Lung microvascular endothelial cell (primary cell): ENCODE data around the gene PTCH1. TPM values are rescaled to one million over a fixed set of nuclear protein-coding genes. Genes with fewer than 3 reads are reported as not detected.

Experiments
- DNase-seq, 2 donors: peaks; one replicate each; pipeline versions ENCODE4 v3.0.0 to v3.0.0-alpha.2; 2010; ENCODE audit warnings: low read depth in 2 of 2
- total RNA-seq: library from RNA; depleted of rRNA; stranded (reverse); fragments of >200 nt; gene quantifications from 2 replicates; pipeline ENCODE4 v1.2.1, GENCODE V29; 2014

Gene PTCH1
- total RNA-seq, 1 donor from 2014 or later, result 2.8 TPM

- peak; percentile 15 to 65 for DNase-seq
Measured at GRCh38 chr9:95409650-95410426, 106.9 kb downstream of the PTCH1 start.

DNA sequence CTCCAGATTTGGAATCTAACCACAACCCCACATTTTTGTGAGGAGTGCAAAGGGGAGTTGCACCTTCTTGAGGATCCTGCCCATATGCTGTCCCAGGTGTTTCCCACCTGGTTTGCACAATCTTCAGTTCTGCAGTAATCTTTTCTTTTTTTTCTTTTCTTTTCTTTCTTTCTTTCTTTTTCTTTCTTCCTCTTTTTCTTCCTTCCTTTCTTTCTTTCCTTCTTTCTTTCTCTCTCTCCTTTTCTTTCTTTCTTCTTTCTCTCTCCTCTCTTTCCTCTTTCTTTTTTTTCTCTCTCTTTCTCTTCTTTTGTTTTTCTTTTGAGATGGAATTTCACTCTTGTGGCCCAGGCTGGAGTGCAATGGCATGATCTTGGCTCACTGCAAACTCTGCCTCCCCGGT is 109.2 kb downstream of the PTCH1 start:
- no peak for DNase-seq

DNA sequence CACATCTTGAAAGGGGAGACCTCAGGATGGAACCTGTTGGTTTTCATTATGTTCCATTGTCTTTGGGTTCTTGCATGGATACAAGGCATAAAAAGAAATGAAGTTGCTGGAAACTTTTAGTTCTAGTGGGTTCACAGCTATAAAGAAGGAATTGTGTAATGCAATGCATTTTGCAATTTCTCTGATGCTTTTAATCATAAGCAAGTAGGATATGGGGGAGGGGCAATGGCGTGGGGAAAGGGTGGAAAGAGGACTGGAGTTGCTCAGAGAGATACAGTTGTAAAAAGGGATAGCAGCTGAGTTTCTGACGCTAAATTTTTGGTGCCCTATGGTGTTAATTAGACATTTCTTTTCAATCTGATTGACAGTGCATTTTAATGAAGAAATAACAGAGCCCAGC is 110.7 kb downstream of the PTCH1 start:
- DNase-seq, result no peak

- DNase-seq, result no peak
Measured at GRCh38 chr9:95399261-95399660, 117.5 kb downstream of the PTCH1 start.

Other genes starting within 250 kb of the PTCH1 start
- gene FANCC, start 199.3 kb downstream of the PTCH1 start, total RNA-seq, result 6.1 and 6.2 TPM in 2 replicates